Mesendoderm (in vitro differentiated cells): ENCODE data around the gene RNF175.

Experiments
- DNase-seq: peaks from one replicate; pipeline ENCODE4 v3.0.0; 2013
- H2AK5ac ChIP-seq: 2 replicates; pipeline ENCODE4 v1.6.1; 2013; ENCODE audit warnings: low read length, inconsistent platforms
- H2BK120ac ChIP-seq: 2 replicates; pipeline ENCODE4 v1.6.1; 2013; ENCODE audit warnings: low read depth, mild to moderate bottlenecking, low read length, moderate library complexity, mixed read lengths
- H2BK15ac ChIP-seq: replicated peaks from 2 replicates; pipeline ENCODE4 v1.6.1; 2013; ENCODE audit warnings: low read depth, mild to moderate bottlenecking, moderate library complexity
- H2BK5ac ChIP-seq: 2 replicates; pipeline ENCODE4 v1.6.1; 2013; ENCODE audit warnings: low read length, inconsistent platforms
- H3K18ac ChIP-seq: 2 replicates; pipeline ENCODE4 v1.6.1; 2013; ENCODE audit warnings: mild to moderate bottlenecking, low read length, mixed read lengths
- H3K23ac ChIP-seq: one replicate; pipeline ENCODE4 v1.6.1; 2013; ENCODE audit warnings: low read length
- H3K27ac ChIP-seq: 2 replicates; pipeline ENCODE4 v1.5.1; 2013; ENCODE audit warnings: low read depth, mild to moderate bottlenecking, inconsistent platforms, low read length, moderate library complexity
- H3K27me3 ChIP-seq: 2 replicates; pipeline ENCODE4 v1.6.1; 2013; ENCODE audit warnings: low read length, control low read depth, mild to moderate bottlenecking, inconsistent platforms; ENCODE audit not compliant: insufficient read depth, poor library complexity
- H3K36me3 ChIP-seq: 2 replicates; pipeline ENCODE4 v1.6.1; 2013; ENCODE audit warnings: low read length, inconsistent platforms; ENCODE audit not compliant: control insufficient read depth, insufficient read depth
- H3K4ac ChIP-seq: one replicate; pipeline ENCODE4 v1.6.1; 2013; ENCODE audit warnings: low read depth, mild to moderate bottlenecking, low read length, moderate library complexity
- H3K4me1 ChIP-seq: 2 replicates; pipeline ENCODE4 v1.6.1; 2013; ENCODE audit warnings: low read depth, low read length, inconsistent platforms; ENCODE audit not compliant: control insufficient read depth
- H3K4me2 ChIP-seq: 2 replicates; pipeline ENCODE4 v1.6.1; 2013; ENCODE audit warnings: low read length
- H3K4me3 ChIP-seq: 2 replicates; pipeline ENCODE4 v1.5.1; 2013; ENCODE audit warnings: mild to moderate bottlenecking, low read length
- H3K56ac ChIP-seq: one replicate; pipeline ENCODE4 v1.6.1; 2013; ENCODE audit warnings: low read length
- H3K79me1 ChIP-seq: 2 replicates; pipeline ENCODE4 v1.6.1; 2013; ENCODE audit warnings: low read length, inconsistent platforms
- H3K79me2 ChIP-seq: 2 replicates; pipeline ENCODE4 v1.6.1; 2013; ENCODE audit warnings: mild to moderate bottlenecking, low read length; ENCODE audit not compliant: control insufficient read depth, insufficient read depth
- H3K9ac ChIP-seq: 2 replicates; pipeline ENCODE4 v1.6.1; 2013; ENCODE audit warnings: low read length, inconsistent platforms
- H4K5ac ChIP-seq: one replicate; pipeline ENCODE4 v1.6.1; 2013; ENCODE audit warnings: low read length
- H4K8ac ChIP-seq: one replicate; pipeline ENCODE4 v1.6.1; 2013; ENCODE audit warnings: low read depth, mild to moderate bottlenecking, control low read depth, low read length, moderate library complexity
- WGBS: extraction: QIAGEN DNeasy Blood & Tissue Kit; methylation state at CpG from one replicate; pipeline ENCODE4 v1.1.7; 2013; ENCODE audit warnings: low lambda C conversion rate, missing lambda C conversion rate; ENCODE audit not compliant: insufficient coverage; ENCODE audit errors: extremely low coverage; 5-methylcytosine and 5-hydroxymethylcytosine counted together

RNF175 gene

GRCh38 chr4:153710681-153711080, 49.1 kb downstream of the RNF175 start:
- no CpG with 5 or more reads among the region's 1 CpG for WGBS

DNA sequence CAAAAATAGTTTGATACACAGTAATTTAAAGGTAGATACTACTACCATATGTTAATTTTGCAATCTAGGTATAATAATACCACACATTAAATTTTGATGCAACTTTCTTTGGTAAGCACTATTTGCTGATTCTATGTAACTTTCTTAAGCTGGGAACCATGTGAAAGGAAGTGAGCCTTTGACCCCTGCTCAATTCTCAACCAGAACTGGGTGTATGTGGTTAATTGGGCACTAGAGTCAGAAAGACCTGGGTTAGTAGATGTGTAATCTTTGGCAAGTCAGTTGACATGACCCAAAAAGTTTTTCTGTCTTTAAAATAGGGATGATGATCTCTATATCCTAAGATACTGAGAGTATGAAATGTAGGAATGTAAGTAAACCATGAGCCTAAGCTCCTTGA, 53.3 kb downstream of the RNF175 start:
- H3K27me3 ChIP-seq, result no peaks in the 10 kb centered on the region
- no peak overlapping the region for H2BK5ac ChIP-seq
- no peak overlapping the region for H2BK120ac ChIP-seq
- H4K5ac ChIP-seq, result no peak overlapping the region
- no peak for DNase-seq
- H3K4me1 ChIP-seq, result no peaks in the 10 kb centered on the region
- no peak overlapping the region for H3K4ac ChIP-seq
- no peak overlapping the region for H3K4me3 ChIP-seq
- H4K8ac ChIP-seq, result no peak overlapping the region
- no peaks in the 10 kb centered on the region for H3K36me3 ChIP-seq
- H2BK15ac ChIP-seq, result no peak overlapping the region
- H3K79me1 ChIP-seq, result no peaks in the 10 kb centered on the region
- no peaks in the 10 kb centered on the region for H3K79me2 ChIP-seq
- H3K56ac ChIP-seq, result no peak overlapping the region
- H3K27ac ChIP-seq, result no peak overlapping the region
- H3K18ac ChIP-seq, result no peak overlapping the region
- no peak overlapping the region for H2AK5ac ChIP-seq
- no peak overlapping the region for H3K9ac ChIP-seq
- H3K4me2 ChIP-seq, result no peak overlapping the region
- no peak overlapping the region for H3K23ac ChIP-seq

More at GRCh38 chr4:153710681-153711080, 49.1 kb downstream of the RNF175 start:
- Histone ChIP-seq H4K8ac (no peak overlapping the region), H4K5ac (no peak overlapping the region), H2BK5ac (no peak overlapping the region), H2AK5ac (no peak overlapping the region), H2BK15ac (no peak overlapping the region), H3K4ac (no peak overlapping the region), H3K18ac (no peak overlapping the region), H3K9ac (no peak overlapping the region), H3K27ac (no peak overlapping the region), H3K56ac (no peak overlapping the region), H3K79me2 (no peaks in the 10 kb centered on the region), H3K4me2 (no peak overlapping the region), H3K79me1 (no peaks in the 10 kb centered on the region), H3K36me3 (no peaks in the 10 kb centered on the region), H2BK120ac (no peak overlapping the region), H3K27me3 (no peaks in the 10 kb centered on the region), H3K23ac (no peak overlapping the region), H3K4me1 (no peaks in the 10 kb centered on the region), H3K4me3 (no peak overlapping the region)
- no peak for DNase-seq

DNA sequence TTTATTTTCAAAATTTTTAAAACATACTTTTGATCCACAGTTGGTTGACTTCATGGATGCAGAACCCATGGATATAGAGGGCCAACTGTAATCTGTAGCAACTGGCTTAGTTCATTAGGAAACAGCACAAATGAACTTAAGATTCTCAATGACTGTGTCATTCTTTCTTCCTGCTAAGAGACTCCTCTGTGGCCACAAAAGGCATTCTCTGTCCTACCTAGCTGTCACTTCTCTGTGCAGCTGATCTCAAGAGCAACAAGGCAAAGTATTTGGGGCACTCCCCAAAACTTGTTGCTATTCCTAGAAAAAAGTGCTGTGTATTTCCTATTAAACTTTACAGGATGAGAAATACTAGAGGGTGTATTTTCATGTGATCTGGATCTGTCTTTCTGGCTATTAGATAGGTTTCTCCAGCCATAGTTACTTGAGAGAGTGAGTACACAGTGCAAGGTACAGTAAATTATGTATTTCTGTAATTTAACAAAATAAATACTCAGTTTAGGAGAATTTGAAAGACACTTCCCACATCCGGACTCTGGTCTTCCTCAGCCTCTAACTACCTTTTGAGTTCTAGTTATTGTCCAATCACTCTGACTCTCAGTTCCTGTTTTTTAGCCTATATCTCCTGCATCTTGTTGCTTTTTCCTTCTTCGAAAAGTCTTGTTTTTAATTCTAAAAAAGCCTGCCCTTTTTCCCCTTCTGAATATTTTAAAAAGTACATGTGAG, 53.9 kb downstream of the RNF175 start:
- no peak overlapping the region for H3K4ac ChIP-seq
- H3K27me3 ChIP-seq, result no peaks in the 10 kb centered on the region
- no peaks in the 10 kb centered on the region for H3K36me3 ChIP-seq
- no peak overlapping the region for H3K9ac ChIP-seq
- H3K79me1 ChIP-seq, result no peaks in the 10 kb centered on the region
- no peaks in the 10 kb centered on the region for H3K4me1 ChIP-seq
- no CpG with 5 or more reads among the region's 2 CpGs for WGBS
- no peak overlapping the region for H2AK5ac ChIP-seq
- no peak overlapping the region for H3K23ac ChIP-seq
- H4K8ac ChIP-seq, result no peak overlapping the region
- DNase-seq, result no peak
- H2BK120ac ChIP-seq, result no peak overlapping the region
- H4K5ac ChIP-seq, result no peak overlapping the region
- H2BK15ac ChIP-seq, result no peak overlapping the region
- no peak overlapping the region for H2BK5ac ChIP-seq
- H3K79me2 ChIP-seq, result no peaks in the 10 kb centered on the region
- no peak overlapping the region for H3K56ac ChIP-seq
- no peak overlapping the region for H3K27ac ChIP-seq
- H3K4me3 ChIP-seq, result no peak overlapping the region
- no peak overlapping the region for H3K4me2 ChIP-seq
- no peak overlapping the region for H3K18ac ChIP-seq

DNA sequence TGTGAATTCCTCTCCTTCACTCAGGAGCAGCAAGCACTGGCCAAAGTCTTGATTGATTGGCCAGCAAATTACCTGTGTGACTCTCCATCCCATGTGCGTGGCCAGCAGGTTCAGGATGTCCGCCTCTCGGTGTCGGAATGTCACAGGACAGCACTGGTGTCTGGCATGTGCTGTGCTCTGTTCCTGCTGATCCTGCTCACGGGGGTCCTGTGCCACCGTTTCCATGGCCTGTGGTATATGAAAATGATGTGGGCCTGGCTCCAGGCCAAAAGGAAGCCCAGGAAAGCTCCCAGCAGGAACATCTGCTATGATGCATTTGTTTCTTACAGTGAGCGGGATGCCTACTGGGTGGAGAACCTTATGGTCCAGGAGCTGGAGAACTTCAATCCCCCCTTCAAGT, 55.3 kb downstream of the RNF175 start:
- Histone ChIP-seq H3K36me3 (no peaks in the 10 kb centered on the region), H3K4me2 (no peak overlapping the region), H2BK120ac (no peak overlapping the region), H3K23ac (no peak overlapping the region), H3K4me3 (no peak overlapping the region), H3K56ac (no peak overlapping the region), H4K5ac (no peak overlapping the region), H3K27ac (no peak overlapping the region), H3K27me3 (no peaks in the 10 kb centered on the region), H2BK15ac (no peak overlapping the region), H2BK5ac (no peak overlapping the region), H3K18ac (no peak overlapping the region), H4K8ac (no peak overlapping the region), H3K79me1 (no peaks in the 10 kb centered on the region), H2AK5ac (no peak overlapping the region), H3K4ac (no peak overlapping the region), H3K4me1 (no peaks in the 10 kb centered on the region), H3K79me2 (no peaks in the 10 kb centered on the region), H3K9ac (no peak overlapping the region)
- WGBS, result no CpG with 5 or more reads among the region's 7 CpGs
- DNase-seq, result no peak

GRCh38 chr4:153684971-153685371, 74.9 kb downstream of the RNF175 start:
- H2BK15ac ChIP-seq, result no peak overlapping the region
- H3K18ac ChIP-seq, result no peak overlapping the region
- no peak overlapping the region for H2BK120ac ChIP-seq
- H3K56ac ChIP-seq, result peak overlapping the region; percentile 44
- H3K79me1 ChIP-seq, result no peaks in the 10 kb centered on the region
- H2AK5ac ChIP-seq, result no peak overlapping the region
- peak overlapping the region; percentile 4 for H3K9ac ChIP-seq
- no peak for DNase-seq
- no peak overlapping the region for H3K4me3 ChIP-seq
- no peaks in the 10 kb centered on the region for H3K4me1 ChIP-seq
- H3K36me3 ChIP-seq, result no peaks in the 10 kb centered on the region
- H3K27me3 ChIP-seq, result peaks cover 13% of the 10 kb centered on the region
- no peak overlapping the region for H3K4ac ChIP-seq
- no peak overlapping the region for H2BK5ac ChIP-seq
- no peak overlapping the region for H4K5ac ChIP-seq
- H4K8ac ChIP-seq, result no peak overlapping the region
- peak overlapping the region; percentile 4 for H3K4me2 ChIP-seq
- 100% methylated on average over 1 of the region's 9 CpGs for WGBS
- H3K79me2 ChIP-seq, result no peaks in the 10 kb centered on the region
- H3K23ac ChIP-seq, result no peak overlapping the region
- no peak overlapping the region for H3K27ac ChIP-seq
